ENCODE results near the gene ANKRD37.

GRCh38 chr4:185437809-185438208, 41.2 kb downstream of the ANKRD37 start:
- no peak for TF ChIP-seq CTCF (IDR thresholded peaks at IDR 0.05; ENCODE audit: low read depth, low read length, missing input control)
- no peak for TF ChIP-seq JUND (IDR thresholded peaks at IDR 0.05)
- TF ChIP-seq FOXA2 (IDR thresholded peaks at IDR 0.05) = no peak
- no peak for TF ChIP-seq GABPA (IDR thresholded peaks at IDR 0.05 in 1 of 2, conservative IDR thresholded peaks at IDR 0.05 in 1 of 2)
- no peak for TF ChIP-seq RAD21 (IDR thresholded peaks at IDR 0.05)
- TF ChIP-seq ZBTB33 (IDR thresholded peaks at IDR 0.05) = no peak
